Activated CD8-positive, alpha-beta memory T cell treated with anti-CD3 and anti-CD28 coated beads, Interleukin-2, amount 50 U/mL, for 48 hours (primary cell): Measurements from ENCODE around the gene LRCH1.

Experiments
- DNase-seq: peaks from one replicate; pipeline ENCODE4 v3.0.0-alpha.2; 2020

LRCH1 gene

GRCh38 chr13:46641274-46642081 lies 88.5 kb downstream of the LRCH1 start:
- no peak for DNase-seq

- DNase-seq: no peak
Observed at GRCh38 chr13:46642254-46642653, 89.3 kb downstream of the LRCH1 start.

- DNase-seq: no peak
Observed at GRCh38 chr13:46643165-46643777, 90.3 kb downstream of the LRCH1 start.

GRCh38 chr13:46644816-46645215 lies 91.8 kb downstream of the LRCH1 start:
- DNase-seq: no peak

- no peak for DNase-seq
Observed at GRCh38 chr13:46647512-46648065, 94.6 kb downstream of the LRCH1 start.

GRCh38 chr13:46648166-46648607 lies 95.2 kb downstream of the LRCH1 start:
- DNase-seq: no peak

- DNase-seq: no peak
Observed at GRCh38 chr13:46649816-46650215, 96.8 kb downstream of the LRCH1 start.

- DNase-seq: no peak
Observed at GRCh38 chr13:46654951-46655350, 102.0 kb downstream of the LRCH1 start.

GRCh38 chr13:46655377-46656180 lies 102.6 kb downstream of the LRCH1 start:
- no peak for DNase-seq

GRCh38 chr13:46656786-46657185 lies 103.8 kb downstream of the LRCH1 start:
- no peak for DNase-seq

GRCh38 chr13:46659413-46660065 lies 106.6 kb downstream of the LRCH1 start:
- DNase-seq: no peak

GRCh38 chr13:46660416-46660815 lies 107.4 kb downstream of the LRCH1 start:
- no peak for DNase-seq

- DNase-seq: no peak
Observed at GRCh38 chr13:46660857-46661256, 107.9 kb downstream of the LRCH1 start.

- DNase-seq: no peak
Observed at GRCh38 chr13:46662690-46663089, 109.7 kb downstream of the LRCH1 start.

GRCh38 chr13:46663206-46664037 lies 110.5 kb downstream of the LRCH1 start:
- DNase-seq: no peak

GRCh38 chr13:46664195-46664594 lies 111.2 kb downstream of the LRCH1 start:
- DNase-seq: no peak

GRCh38 chr13:46665248-46665632 lies 112.3 kb downstream of the LRCH1 start:
- no peak for DNase-seq

- DNase-seq: no peak
Observed at GRCh38 chr13:46665633-46666482, 112.9 kb downstream of the LRCH1 start.

GRCh38 chr13:46666727-46667456 lies 113.9 kb downstream of the LRCH1 start:
- no peak for DNase-seq

- no peak for DNase-seq
Observed at GRCh38 chr13:46667687-46668281, 114.8 kb downstream of the LRCH1 start.
